Mesodermal cell (in vitro differentiated cells): ENCODE data around the gene THBS4.

Source experiments
- H3K27ac ChIP-seq: 2 replicates; pipeline ENCODE4 v1.7.0; 2013; ENCODE audit warnings: mild to moderate bottlenecking, low read depth, low read length, moderate library complexity; ENCODE audit not compliant: severe bottlenecking
- H3K36me3 ChIP-seq: 2 replicates; pipeline ENCODE4 v1.7.1; 2013; ENCODE audit warnings: mild to moderate bottlenecking, low read length, moderate library complexity; ENCODE audit not compliant: control insufficient read depth, insufficient read depth
- H3K4me1 ChIP-seq: one replicate; pipeline ENCODE4 v1.7.1; 2013; ENCODE audit warnings: mild to moderate bottlenecking, low read length; ENCODE audit not compliant: insufficient read depth, control insufficient read depth, poor library complexity, severe bottlenecking
- H3K4me3 ChIP-seq: 2 replicates; pipeline ENCODE4 v1.7.0; 2013; ENCODE audit warnings: low read length, control low read depth, mild to moderate bottlenecking; ENCODE audit not compliant: insufficient read depth, poor library complexity, severe bottlenecking; ENCODE audit errors: extremely low read depth
- H3K9me3 ChIP-seq: 2 replicates; pipeline ENCODE4 v1.7.1; 2013; ENCODE audit warnings: mild to moderate bottlenecking, low read length, moderate library complexity; ENCODE audit not compliant: control insufficient read depth
- WGBS, 2 experiments: methylation state at CpG; one replicate each; pipeline ENCODE4 v1.1.5; 2013; ENCODE audit warnings: missing lambda C conversion rate in 2 of 2; ENCODE audit not compliant: insufficient coverage in 2 of 2; 5-methylcytosine and 5-hydroxymethylcytosine counted together

The THBS4 gene

GRCh38 chr5:80048084-80048780 lies 13.1 kb downstream of the THBS4 start:
- Histone ChIP-seq H3K4me3 (no peak overlapping the region), H3K9me3 (no peaks in the 10 kb centered on the region), H3K36me3 (no peaks in the 10 kb centered on the region), H3K27ac (no peak overlapping the region), H3K4me1 (no peaks in the 10 kb centered on the region)

DNA sequence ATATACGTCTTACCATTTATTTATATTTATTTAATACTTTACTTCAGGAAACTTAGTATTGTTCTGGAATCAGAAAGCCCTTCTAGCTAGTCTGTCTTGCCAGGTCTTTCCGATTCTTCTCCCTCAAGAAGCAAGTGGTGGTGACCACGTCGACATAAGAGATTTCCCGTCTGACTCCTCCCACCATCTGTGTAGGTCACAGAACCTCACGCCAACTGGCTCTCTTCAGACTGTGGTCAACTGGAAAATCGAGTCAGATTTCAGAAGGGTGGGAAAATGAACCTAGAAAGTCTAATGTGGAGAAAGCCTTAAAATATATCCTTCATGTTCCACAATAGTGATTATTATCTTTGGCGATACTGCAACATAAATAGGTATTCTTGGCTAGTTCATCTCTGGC lies 17.3 kb downstream of the THBS4 start:
- no peak overlapping the region for H3K27ac ChIP-seq
- no peaks in the 10 kb centered on the region for H3K9me3 ChIP-seq
- H3K36me3 ChIP-seq: no peaks in the 10 kb centered on the region
- H3K4me1 ChIP-seq: no peaks in the 10 kb centered on the region
- WGBS, 2 experiments: 86 to 96% methylated on average over 4 of the region's 8 CpGs
- no peak overlapping the region for H3K4me3 ChIP-seq

DNA sequence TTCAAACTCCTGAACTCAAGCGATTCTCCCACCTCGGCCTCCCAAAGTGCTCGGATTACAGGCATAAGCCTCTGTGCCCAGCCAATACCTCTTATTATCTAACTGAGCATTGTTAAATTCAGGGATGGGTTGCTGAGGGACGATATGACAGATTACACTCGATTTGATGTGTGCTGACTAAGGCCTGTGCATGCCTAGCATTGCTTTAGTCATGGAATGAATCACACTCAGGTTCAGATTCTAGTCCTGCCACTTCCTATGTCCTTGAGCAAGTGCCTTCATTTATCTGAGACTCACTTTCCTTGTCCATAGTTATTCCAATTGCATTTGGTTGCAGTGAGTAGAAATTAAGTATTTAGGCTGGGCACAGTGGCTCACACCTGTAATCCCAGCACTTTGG lies 19.5 kb downstream of the THBS4 start:
- H3K4me3 ChIP-seq: no peak overlapping the region
- no peaks in the 10 kb centered on the region for H3K36me3 ChIP-seq
- no peak overlapping the region for H3K27ac ChIP-seq
- 94 to 98% methylated on average over 3 to 5 of the region's 5 CpGs for WGBS, 2 experiments
- no peaks in the 10 kb centered on the region for H3K4me1 ChIP-seq
- no peaks in the 10 kb centered on the region for H3K9me3 ChIP-seq

- 83 to 85% methylated on average over 10 to 11 of the region's 11 CpGs for WGBS, 2 experiments
- H3K4me3 ChIP-seq: no peak overlapping the region
- no peaks in the 10 kb centered on the region for H3K9me3 ChIP-seq
- no peaks in the 10 kb centered on the region for H3K36me3 ChIP-seq
- H3K27ac ChIP-seq: no peak overlapping the region
- H3K4me1 ChIP-seq: no peaks in the 10 kb centered on the region
Observed at GRCh38 chr5:80055491-80056170, 20.5 kb downstream of the THBS4 start.

- Histone ChIP-seq H3K4me1 (no peaks in the 10 kb centered on the region), H3K27ac (no peak overlapping the region), H3K4me3 (no peak overlapping the region), H3K9me3 (no peaks in the 10 kb centered on the region), H3K36me3 (no peaks in the 10 kb centered on the region)
- no CpG with 5 or more reads among the region's 2 CpGs for WGBS, 2 experiments
Observed at GRCh38 chr5:80057099-80057498, 22.0 kb downstream of the THBS4 start.

DNA sequence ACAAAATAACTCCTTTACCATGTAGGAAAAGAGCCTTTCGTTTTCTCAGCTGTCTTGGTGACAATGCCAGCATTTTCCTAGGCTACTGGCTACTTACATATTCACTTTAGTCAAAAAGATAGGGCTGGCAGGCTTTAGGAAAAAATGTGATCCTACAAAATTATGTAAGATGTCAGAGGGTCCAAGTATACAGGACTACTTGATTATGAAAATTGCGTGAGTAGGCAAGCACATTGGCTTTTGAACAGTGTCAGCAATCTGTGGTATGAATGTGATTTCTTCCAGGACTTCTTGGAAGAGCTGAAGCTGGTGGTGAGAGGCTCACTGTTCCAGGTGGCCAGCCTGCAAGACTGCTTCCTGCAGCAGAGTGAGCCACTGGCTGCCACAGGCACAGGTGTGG lies 22.8 kb downstream of the THBS4 start:
- Histone ChIP-seq H3K27ac (no peak overlapping the region), H3K9me3 (no peaks in the 10 kb centered on the region), H3K4me1 (no peaks in the 10 kb centered on the region), H3K36me3 (no peaks in the 10 kb centered on the region), H3K4me3 (no peak overlapping the region)
- 90 to 100% methylated on average over 1 of the region's 2 CpGs for WGBS, 2 experiments

- H3K9me3 ChIP-seq: no peaks in the 10 kb centered on the region
- no peaks in the 10 kb centered on the region for H3K4me1 ChIP-seq
- no peaks in the 10 kb centered on the region for H3K36me3 ChIP-seq
- no peak overlapping the region for H3K4me3 ChIP-seq
- whole genome bisulfite sequencing, 2 experiments: 95 to 97% methylated on average over 16 to 18 of the region's 18 CpGs
- no peak overlapping the region for H3K27ac ChIP-seq
Observed at GRCh38 chr5:80059354-80059980, 24.3 kb downstream of the THBS4 start.

GRCh38 chr5:80060966-80061365 lies 25.8 kb downstream of the THBS4 start:
- no peak overlapping the region for H3K4me3 ChIP-seq
- no peaks in the 10 kb centered on the region for H3K36me3 ChIP-seq
- H3K4me1 ChIP-seq: no peaks in the 10 kb centered on the region
- no peak overlapping the region for H3K27ac ChIP-seq
- 87 to 96% methylated on average over 2 to 3 of the region's 4 CpGs for WGBS, 2 experiments
- no peaks in the 10 kb centered on the region for H3K9me3 ChIP-seq

GRCh38 chr5:80061547-80061946 lies 26.4 kb downstream of the THBS4 start:
- no peaks in the 10 kb centered on the region for H3K36me3 ChIP-seq
- 94 to 100% methylated on average over 1 to 4 of the region's 4 CpGs for WGBS, 2 experiments
- H3K9me3 ChIP-seq: no peaks in the 10 kb centered on the region
- H3K4me3 ChIP-seq: no peak overlapping the region
- no peak overlapping the region for H3K27ac ChIP-seq
- H3K4me1 ChIP-seq: no peaks in the 10 kb centered on the region

DNA sequence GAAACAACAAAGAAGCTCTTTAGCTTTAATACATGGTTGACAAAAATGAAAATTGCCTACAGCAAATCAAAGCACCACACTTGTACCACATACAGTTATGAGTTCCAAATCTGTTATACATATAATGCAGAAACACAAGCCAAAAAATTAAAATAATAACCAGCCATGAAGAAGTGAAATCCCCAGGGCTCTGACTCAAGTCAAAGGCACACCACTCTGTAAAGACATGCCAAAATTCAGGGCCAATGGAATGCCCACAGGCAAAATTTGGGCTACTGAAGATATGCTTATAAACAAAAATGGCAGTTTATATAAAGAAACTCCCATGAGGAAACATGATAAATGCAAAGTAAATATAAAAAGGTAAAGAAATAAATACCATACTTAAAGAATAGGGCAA lies 29.0 kb downstream of the THBS4 start:
- Histone ChIP-seq H3K36me3 (no peaks in the 10 kb centered on the region), H3K4me1 (no peaks in the 10 kb centered on the region), H3K9me3 (no peaks in the 10 kb centered on the region), H3K4me3 (no peak overlapping the region), H3K27ac (no peak overlapping the region)

- no peak overlapping the region for H3K4me3 ChIP-seq
- WGBS, 2 experiments: no CpG with 5 or more reads among the region's 2 CpGs
- H3K9me3 ChIP-seq: no peaks in the 10 kb centered on the region
- H3K4me1 ChIP-seq: peaks cover 7% of the 10 kb centered on the region
- H3K27ac ChIP-seq: no peak overlapping the region
- no peaks in the 10 kb centered on the region for H3K36me3 ChIP-seq
Observed at GRCh38 chr5:80067016-80067415, 31.9 kb downstream of the THBS4 start.
